Neural cell (in vitro differentiated cells): Measurements from ENCODE around the gene OR13J1. TPM values are rescaled to one million over a fixed set of nuclear protein-coding genes. Genes with fewer than 3 reads are reported as not detected.

ENCODE experiments used
- H2AFZ ChIP-seq: fragments of 200-600, 300-800 bp; sonication (generic), shearing (Covaris generic); 2 replicates; pipeline ENCODE4 v1.6.0; 2014; ENCODE audit warnings: low read depth, mild to moderate bottlenecking, antibody characterized with exemption, low read length, moderate library complexity
- H3F3A ChIP-seq: fragments of 200-600 bp; shearing (Covaris generic); 2 replicates; pipeline ENCODE4 v1.6.1; 2016; ENCODE audit warnings: mild to moderate bottlenecking, moderate library complexity, mixed read lengths, antibody characterized with exemption, low read length; ENCODE audit not compliant: insufficient read depth, poor library complexity, severe bottlenecking
- H3K27ac ChIP-seq: fragments of 200-600, 300-800 bp; sonication (generic), shearing (Covaris generic); 2 replicates; pipeline ENCODE4 v1.5.1; 2014; ENCODE audit warnings: mild to moderate bottlenecking, low read length, moderate library complexity
- H3K27me3 ChIP-seq: fragments of 300-800, 200-600 bp; sonication (generic), shearing (Covaris generic); 2 replicates; pipeline ENCODE4 v1.6.0; 2014; ENCODE audit warnings: mild to moderate bottlenecking, low read depth, low read length, moderate library complexity; ENCODE audit not compliant: insufficient read depth
- H3K36me3 ChIP-seq: fragments of 300-800, 200-600 bp; sonication (generic), shearing (Covaris generic); 2 replicates; pipeline ENCODE4 v1.5.1; 2014; ENCODE audit warnings: mild to moderate bottlenecking, antibody characterized with exemption, low read length, moderate library complexity; ENCODE audit not compliant: insufficient read depth
- H3K4me2 ChIP-seq: fragments of 300-800, 200-600 bp; sonication (generic), shearing (Covaris generic); 2 replicates; pipeline ENCODE4 v1.6.0; 2014; ENCODE audit warnings: mild to moderate bottlenecking, low read length
- H3K4me3 ChIP-seq: fragments of 300-800, 200-600 bp; sonication (generic), shearing (Covaris generic); 2 replicates; pipeline ENCODE4 v1.5.1; 2014; ENCODE audit warnings: mild to moderate bottlenecking, low read length, moderate library complexity
- H3K79me2 ChIP-seq: fragments of 200-600 bp; shearing (Covaris generic); replicated peaks from 2 replicates; pipeline ENCODE4 v1.6.0; 2014; ENCODE audit warnings: mild to moderate bottlenecking, low read length, moderate library complexity; ENCODE audit not compliant: insufficient read depth
- H3K9ac ChIP-seq: fragments of 300-800, 200-600 bp; sonication (generic), shearing (Covaris generic); 2 replicates; pipeline ENCODE4 v1.6.1; 2016; ENCODE audit warnings: mild to moderate bottlenecking, low read length, mixed read lengths
- H3K9me2 ChIP-seq: fragments of 200-600 bp; shearing (Covaris generic); 2 replicates; pipeline ENCODE4 v1.6.1; 2016; ENCODE audit warnings: mild to moderate bottlenecking, low read length, mixed read lengths; ENCODE audit not compliant: insufficient read depth
- H3K9me3 ChIP-seq: fragments of 200-600, 300-800 bp; sonication (generic), shearing (Covaris generic); 2 replicates; pipeline ENCODE4 v1.6.1; 2016; ENCODE audit warnings: mild to moderate bottlenecking, mixed run types, low read length, moderate library complexity, mixed read lengths
- H4K20me1 ChIP-seq: fragments of 200-600 bp; shearing (Covaris generic); 2 replicates; pipeline ENCODE4 v1.6.1; 2016; ENCODE audit warnings: mild to moderate bottlenecking, mixed run types; ENCODE audit not compliant: insufficient read depth
- EP300 ChIP-seq: fragments of 450-650 bp; conservative IDR thresholded peaks from 2 replicates; pipeline ENCODE4 v1.6.1; 2014; ENCODE audit warnings: antibody characterized with exemption, mild to moderate bottlenecking, moderate library complexity; ENCODE audit not compliant: poor library complexity, severe bottlenecking
- EZH2 ChIP-seq: fragments of 200-600, 300-800 bp; shearing (Covaris generic), sonication (generic); IDR thresholded peaks from 2 replicates; pipeline ENCODE4 v1.6.1; 2014; ENCODE audit warnings: antibody characterized with exemption, low read length, borderline replicate concordance, mild to moderate bottlenecking; ENCODE audit not compliant: insufficient read depth, poor library complexity, severe bottlenecking
- MXI1 ChIP-seq: fragments of 450-650 bp; conservative IDR thresholded peaks from 2 replicates; pipeline ENCODE4 v1.6.1; 2014; ENCODE audit warnings: antibody characterized with exemption, mild to moderate bottlenecking; ENCODE audit not compliant: poor library complexity, severe bottlenecking
- POLR2AphosphoS5 ChIP-seq: IDR thresholded peaks from 2 replicates; pipeline ENCODE4 v1.6.1; 2012
- RAD21 ChIP-seq: fragments of 450-650 bp; conservative IDR thresholded peaks from 2 replicates; pipeline ENCODE4 v1.6.1; 2014; ENCODE audit warnings: antibody characterized with exemption, mild to moderate bottlenecking, moderate library complexity
- SMC3 ChIP-seq: fragments of 450-650 bp; conservative IDR thresholded peaks from 2 replicates; pipeline ENCODE4 v1.6.1; 2014; ENCODE audit warnings: antibody characterized with exemption, mild to moderate bottlenecking, moderate library complexity; ENCODE audit not compliant: poor library complexity
- TAF1 ChIP-seq: IDR thresholded peaks from 2 replicates; pipeline ENCODE4 v1.6.1; 2012; ENCODE audit warnings: low read depth
- polyA plus RNA-seq: library from polyadenylated mRNA; depleted of rRNA; stranded (reverse); fragments of >200 nt; gene quantifications from 2 replicates; pipeline ENCODE4 v1.2.3, GENCODE V29; 2014
- TF ChIP-seq, protein P1 (sequence below): fragments of 450-650 bp; IDR thresholded peaks from 2 replicates; pipeline ENCODE4 v1.5.1; 2014; ENCODE audit warnings: antibody characterized with exemption, mild to moderate bottlenecking, moderate library complexity; ENCODE audit not compliant: poor library complexity, severe bottlenecking
- TF ChIP-seq, protein P2 (sequence below): IDR thresholded peaks from 2 replicates; pipeline ENCODE4 v1.6.1; 2012; ENCODE audit warnings: borderline replicate concordance

OR13J1 gene
- polyA plus RNA-seq, 1 donor from 2014 or later: not detected

DNA sequence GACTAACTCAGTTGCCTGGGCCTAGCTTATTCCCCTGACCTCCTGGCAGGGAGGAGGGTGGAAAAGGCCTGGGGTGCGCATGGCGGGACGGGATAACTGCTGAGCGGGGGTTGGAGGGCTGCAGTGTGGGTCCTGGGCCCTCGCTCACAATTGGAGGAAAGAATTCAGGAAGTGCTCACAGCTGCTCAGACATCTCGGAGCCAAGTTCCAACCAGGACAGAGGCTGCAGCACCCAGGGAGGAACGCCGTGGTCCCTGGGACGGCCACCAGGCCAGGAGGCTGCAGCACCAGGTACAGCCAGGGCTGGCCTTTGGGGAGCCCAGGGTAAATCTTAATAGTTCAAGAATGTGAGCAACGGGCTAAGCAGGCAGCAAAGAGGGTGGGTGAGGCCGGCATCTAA is 39.1 kb upstream of the OR13J1 start, which contains the start of gene SPAAR:
SPAAR (plus strand) TSS at position 217 of the 400 bp plus-strand sequence. CDS start 974 bp downstream, outside the sequence.
- no peaks in the 10 kb centered on the region for H4K20me1 ChIP-seq
- no peaks in the 10 kb centered on the region for H3K79me2 ChIP-seq
- H3K36me3 ChIP-seq: no peaks in the 10 kb centered on the region
- H3K4me3 ChIP-seq: no peak within 1 kb of the TSS
- TF ChIP-seq, protein P1, sequence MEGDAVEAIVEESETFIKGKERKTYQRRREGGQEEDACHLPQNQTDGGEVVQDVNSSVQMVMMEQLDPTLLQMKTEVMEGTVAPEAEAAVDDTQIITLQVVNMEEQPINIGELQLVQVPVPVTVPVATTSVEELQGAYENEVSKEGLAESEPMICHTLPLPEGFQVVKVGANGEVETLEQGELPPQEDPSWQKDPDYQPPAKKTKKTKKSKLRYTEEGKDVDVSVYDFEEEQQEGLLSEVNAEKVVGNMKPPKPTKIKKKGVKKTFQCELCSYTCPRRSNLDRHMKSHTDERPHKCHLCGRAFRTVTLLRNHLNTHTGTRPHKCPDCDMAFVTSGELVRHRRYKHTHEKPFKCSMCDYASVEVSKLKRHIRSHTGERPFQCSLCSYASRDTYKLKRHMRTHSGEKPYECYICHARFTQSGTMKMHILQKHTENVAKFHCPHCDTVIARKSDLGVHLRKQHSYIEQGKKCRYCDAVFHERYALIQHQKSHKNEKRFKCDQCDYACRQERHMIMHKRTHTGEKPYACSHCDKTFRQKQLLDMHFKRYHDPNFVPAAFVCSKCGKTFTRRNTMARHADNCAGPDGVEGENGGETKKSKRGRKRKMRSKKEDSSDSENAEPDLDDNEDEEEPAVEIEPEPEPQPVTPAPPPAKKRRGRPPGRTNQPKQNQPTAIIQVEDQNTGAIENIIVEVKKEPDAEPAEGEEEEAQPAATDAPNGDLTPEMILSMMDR: no peak
- no peak for TF ChIP-seq EP300
- no peak for TF ChIP-seq EZH2
- no peak for TF ChIP-seq MXI1
- TF ChIP-seq, protein P2, sequence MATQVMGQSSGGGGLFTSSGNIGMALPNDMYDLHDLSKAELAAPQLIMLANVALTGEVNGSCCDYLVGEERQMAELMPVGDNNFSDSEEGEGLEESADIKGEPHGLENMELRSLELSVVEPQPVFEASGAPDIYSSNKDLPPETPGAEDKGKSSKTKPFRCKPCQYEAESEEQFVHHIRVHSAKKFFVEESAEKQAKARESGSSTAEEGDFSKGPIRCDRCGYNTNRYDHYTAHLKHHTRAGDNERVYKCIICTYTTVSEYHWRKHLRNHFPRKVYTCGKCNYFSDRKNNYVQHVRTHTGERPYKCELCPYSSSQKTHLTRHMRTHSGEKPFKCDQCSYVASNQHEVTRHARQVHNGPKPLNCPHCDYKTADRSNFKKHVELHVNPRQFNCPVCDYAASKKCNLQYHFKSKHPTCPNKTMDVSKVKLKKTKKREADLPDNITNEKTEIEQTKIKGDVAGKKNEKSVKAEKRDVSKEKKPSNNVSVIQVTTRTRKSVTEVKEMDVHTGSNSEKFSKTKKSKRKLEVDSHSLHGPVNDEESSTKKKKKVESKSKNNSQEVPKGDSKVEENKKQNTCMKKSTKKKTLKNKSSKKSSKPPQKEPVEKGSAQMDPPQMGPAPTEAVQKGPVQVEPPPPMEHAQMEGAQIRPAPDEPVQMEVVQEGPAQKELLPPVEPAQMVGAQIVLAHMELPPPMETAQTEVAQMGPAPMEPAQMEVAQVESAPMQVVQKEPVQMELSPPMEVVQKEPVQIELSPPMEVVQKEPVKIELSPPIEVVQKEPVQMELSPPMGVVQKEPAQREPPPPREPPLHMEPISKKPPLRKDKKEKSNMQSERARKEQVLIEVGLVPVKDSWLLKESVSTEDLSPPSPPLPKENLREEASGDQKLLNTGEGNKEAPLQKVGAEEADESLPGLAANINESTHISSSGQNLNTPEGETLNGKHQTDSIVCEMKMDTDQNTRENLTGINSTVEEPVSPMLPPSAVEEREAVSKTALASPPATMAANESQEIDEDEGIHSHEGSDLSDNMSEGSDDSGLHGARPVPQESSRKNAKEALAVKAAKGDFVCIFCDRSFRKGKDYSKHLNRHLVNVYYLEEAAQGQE: no peak
- no peak for TF ChIP-seq POLR2AphosphoS5
- TF ChIP-seq RAD21: no peak
- no peak for TF ChIP-seq SMC3
- no peak within 1 kb of the TSS for H3K27ac ChIP-seq
- H3K9me2 ChIP-seq: no peaks in the 10 kb centered on the region
- no peaks in the 10 kb centered on the region for H3K27me3 ChIP-seq
- H3K4me2 ChIP-seq: no peak within 1 kb of the TSS
- H3F3A ChIP-seq: no peaks in the 10 kb centered on the region
- no peaks in the 10 kb centered on the region for H3K9me3 ChIP-seq
- H3K9ac ChIP-seq: no peak within 1 kb of the TSS
- H2AFZ ChIP-seq: no peak within 1 kb of the TSS

DNA sequence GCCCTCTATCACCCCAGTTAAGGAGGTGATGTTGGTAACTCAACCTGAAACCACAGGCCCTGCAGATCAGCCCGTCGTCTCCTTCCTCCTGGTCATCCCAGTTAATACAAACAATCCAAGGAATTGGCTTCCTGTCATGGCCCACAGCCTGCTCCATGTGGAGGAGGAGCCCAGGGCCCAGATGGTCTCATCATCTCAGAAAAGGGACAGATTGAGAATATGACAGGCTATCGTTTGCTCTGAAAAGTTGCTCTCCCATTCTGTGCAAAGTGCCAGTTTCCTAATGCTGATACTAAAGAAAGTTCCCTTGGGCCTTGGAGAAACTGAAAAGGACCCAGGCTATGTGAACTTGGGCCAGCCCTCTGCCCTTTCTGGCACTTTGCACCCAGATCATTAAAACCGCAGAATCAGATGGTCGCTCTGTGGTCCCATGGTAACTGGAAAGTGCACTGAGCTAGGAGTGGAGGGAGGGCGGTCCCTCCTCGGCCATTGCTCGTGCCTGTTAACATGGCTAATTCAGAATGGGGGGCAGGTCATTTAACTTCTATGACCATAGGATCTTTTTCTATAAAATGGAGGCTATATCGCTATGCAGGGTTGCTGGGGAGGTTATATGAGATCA is 38.4 kb upstream of the OR13J1 start:
- H3K4me3 ChIP-seq: no peak overlapping the region
- H3K9me3 ChIP-seq: no peaks in the 10 kb centered on the region
- H3F3A ChIP-seq: no peaks in the 10 kb centered on the region
- H3K9ac ChIP-seq: no peak overlapping the region
- no peaks in the 10 kb centered on the region for H4K20me1 ChIP-seq
- no peak overlapping the region for H2AFZ ChIP-seq
- no peaks in the 10 kb centered on the region for H3K79me2 ChIP-seq
- H3K4me2 ChIP-seq: no peak overlapping the region
- H3K27ac ChIP-seq: no peak overlapping the region
- H3K9me2 ChIP-seq: no peaks in the 10 kb centered on the region
- no peaks in the 10 kb centered on the region for H3K36me3 ChIP-seq
- no peaks in the 10 kb centered on the region for H3K27me3 ChIP-seq
- TF ChIP-seq SMC3 (no peak), TAF1 (no peak), EP300 (no peak), POLR2AphosphoS5 (no peak), MXI1 (no peak)
